CD4-positive, alpha-beta T cell treated with Interleukin-12 subunit alpha and Interleukin-12 subunit beta, for 1 hour (primary cell): ENCODE measurements around the gene KIRREL3.

Source experiments
- DNase-seq: peaks from one replicate; pipeline ENCODE4 v3.0.0-alpha.2; 2020

Gene KIRREL3

DNA sequence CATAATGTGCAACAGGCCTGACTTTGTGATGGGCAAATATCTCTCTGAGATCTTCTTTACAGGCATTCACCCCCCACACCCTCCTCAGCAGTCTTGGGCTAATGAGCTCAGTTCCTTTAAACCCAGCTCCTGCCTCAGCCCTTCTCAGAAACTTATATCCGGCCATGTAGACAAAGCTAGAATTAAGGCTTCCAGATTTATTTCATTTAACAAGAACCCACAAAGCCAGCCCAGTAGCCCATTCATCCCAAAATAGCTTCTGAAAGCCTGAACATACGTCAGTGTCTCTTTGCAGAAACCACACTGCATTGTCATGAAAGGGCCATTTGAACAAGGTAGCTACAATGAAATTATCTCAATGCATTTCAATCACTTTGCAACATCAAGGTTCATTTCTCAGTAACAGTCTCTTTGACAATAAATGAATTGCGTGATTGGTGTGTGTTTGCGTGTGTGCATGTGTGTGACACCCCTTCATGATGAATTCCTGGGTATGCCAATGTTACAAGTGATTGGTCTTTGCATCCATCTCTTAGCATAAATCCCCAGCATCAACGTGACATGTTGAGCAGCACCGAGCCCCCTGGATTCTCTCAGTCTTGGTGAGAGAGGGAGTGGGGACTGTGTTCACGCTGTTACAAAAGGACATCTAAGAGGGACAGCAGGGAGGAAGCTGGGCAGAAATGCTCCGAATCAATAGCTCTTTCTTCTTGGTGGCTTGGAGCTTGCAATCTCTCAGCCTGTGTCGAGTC is 299.6 kb downstream of the KIRREL3 start:
- no peak for DNase-seq

DNA sequence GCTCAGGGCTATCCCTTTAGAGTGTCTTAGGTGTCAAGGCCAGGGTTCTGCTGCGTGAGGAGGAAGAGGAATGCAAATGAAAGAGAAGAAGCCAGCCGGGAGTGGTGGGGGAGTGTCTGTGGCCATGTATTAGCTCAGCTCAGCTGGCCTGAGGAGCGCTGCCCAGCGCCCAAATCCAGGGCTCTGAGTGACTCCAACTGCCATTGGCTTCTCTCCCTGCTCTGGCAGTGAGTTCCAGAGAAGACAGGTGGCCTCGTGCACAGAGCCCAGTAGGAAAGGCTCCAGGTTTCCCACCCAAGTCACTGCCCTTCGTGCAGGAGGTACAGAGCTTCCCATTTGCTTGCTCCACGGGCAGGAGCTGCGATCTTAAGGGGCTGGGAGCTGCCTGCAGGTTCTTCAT is 302.0 kb downstream of the KIRREL3 start:
- no peak for DNase-seq

DNA sequence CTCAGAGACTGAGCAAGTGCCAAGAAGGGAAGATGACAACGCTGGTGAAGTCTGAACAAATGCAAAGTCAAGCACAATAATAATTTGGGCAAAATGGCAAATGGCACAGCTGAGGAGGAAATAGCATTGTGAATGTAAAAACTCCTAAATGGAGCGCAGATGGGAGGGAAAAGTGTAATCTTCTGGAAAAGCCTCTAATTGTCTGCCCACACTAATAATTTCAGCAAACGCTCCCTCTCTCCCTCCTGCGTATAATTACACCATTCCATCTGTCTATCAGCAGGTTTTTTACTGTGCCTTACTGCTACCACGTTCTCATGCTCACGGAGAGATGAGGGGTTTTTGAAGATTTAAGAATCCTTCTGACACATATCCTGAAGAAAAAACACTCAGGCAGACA is 302.6 kb downstream of the KIRREL3 start:
- no peak for DNase-seq

DNA sequence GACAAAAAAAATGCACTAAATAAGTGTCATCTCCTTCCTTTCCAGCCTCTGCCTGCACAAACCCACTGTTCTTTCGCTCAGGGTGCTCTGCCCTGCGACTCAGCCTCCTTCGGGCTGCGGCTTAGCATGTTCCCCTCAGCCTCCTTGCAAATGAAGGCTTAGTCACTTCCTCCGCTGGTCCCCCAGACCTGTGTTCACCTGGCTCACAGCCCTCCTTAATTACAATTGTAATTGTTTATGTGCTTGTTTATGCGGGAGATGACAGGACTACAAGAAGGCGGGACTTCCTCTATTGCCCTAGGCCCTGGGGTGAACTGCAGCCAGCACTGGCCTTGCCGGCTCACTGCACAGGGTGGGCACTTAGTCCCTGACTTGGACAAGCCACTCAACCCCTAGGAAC is 303.6 kb downstream of the KIRREL3 start:
- no peak for DNase-seq

DNA sequence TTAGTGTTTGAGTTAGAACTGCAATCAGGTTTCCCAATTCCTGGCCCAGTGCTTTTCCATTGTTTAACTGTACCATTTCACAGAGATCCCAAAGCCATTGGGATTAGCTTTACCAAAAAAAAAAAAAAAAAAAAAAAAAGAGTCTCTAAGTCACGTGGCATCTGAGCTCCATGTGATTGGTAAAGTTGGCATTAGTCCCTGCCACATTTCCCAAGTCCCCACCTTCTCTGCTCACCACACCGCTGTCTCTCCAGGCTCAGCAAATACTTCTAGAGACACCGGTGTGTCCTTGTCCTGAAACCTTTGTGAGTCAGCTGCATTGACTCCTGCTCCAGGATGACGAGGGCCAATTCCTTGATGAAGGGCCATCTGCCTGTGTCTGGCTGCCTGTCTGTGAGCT is 305.3 kb downstream of the KIRREL3 start:
- DNase-seq = no peak

DNA sequence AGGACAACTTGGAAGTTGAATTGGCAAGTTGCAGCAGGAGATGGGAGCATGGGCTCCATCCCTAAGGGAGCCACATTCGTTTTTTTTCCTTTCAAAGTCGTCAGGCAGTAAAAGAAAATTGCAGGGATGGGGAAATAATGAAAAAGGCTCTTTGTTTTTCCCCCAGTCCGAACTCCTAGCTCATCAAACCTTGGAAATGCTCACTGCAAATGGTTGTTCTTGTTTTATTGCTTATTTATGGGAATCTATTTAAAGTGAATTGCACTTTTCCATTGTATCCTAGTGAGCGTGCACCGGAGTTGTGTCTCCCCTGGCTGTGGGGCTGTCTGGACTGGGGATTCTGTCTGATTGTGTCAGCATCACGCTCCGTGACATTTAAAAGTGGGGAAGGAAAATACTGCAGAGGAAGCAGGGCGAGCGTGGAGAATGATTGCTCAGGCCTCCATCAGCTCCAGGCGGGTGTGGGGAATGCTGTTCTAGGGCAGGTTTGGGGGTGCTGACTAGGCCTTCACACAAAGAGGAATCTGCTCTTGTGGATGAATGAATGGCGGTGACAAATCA is 306.4 kb downstream of the KIRREL3 start:
- no peak for DNase-seq

DNA sequence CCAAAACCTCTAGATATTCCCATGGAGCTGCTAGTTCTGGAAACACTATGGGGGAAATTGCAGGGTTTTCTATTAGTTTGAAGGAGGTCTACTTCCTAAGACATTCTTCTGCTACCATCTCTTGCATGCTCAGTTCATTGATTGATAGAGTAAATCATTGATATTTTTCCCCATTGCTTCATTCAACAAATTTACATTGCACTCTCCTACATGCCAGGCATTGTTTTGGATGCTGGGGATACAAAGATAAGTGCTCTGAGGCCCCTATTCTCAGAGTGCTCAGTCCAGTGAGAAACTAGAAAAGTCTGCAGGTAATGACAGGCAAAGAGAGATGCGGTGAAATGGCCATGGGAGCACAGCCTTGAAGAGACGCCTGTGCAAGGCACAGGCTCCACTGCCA is 313.1 kb downstream of the KIRREL3 start:
- DNase-seq = no peak

DNA sequence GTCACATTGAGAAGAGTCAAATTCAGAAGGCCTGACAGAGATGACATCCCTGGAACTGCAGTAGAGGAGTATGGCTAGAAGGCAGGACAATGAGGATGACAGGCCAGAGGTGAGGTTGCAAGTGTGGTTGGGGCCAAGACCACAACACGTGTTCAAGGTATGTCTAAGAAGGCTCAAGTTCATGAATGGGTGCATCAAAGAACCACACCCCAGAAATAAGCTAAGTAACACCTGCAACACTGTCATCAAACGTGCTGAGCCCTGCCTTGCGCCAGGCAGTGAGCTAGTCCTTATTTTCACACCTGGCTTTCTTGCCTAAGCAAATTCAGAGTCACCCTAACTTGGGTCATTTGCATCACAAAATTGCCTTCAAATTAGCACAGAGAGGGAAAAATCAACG is 313.6 kb downstream of the KIRREL3 start:
- no peak for DNase-seq

DNA sequence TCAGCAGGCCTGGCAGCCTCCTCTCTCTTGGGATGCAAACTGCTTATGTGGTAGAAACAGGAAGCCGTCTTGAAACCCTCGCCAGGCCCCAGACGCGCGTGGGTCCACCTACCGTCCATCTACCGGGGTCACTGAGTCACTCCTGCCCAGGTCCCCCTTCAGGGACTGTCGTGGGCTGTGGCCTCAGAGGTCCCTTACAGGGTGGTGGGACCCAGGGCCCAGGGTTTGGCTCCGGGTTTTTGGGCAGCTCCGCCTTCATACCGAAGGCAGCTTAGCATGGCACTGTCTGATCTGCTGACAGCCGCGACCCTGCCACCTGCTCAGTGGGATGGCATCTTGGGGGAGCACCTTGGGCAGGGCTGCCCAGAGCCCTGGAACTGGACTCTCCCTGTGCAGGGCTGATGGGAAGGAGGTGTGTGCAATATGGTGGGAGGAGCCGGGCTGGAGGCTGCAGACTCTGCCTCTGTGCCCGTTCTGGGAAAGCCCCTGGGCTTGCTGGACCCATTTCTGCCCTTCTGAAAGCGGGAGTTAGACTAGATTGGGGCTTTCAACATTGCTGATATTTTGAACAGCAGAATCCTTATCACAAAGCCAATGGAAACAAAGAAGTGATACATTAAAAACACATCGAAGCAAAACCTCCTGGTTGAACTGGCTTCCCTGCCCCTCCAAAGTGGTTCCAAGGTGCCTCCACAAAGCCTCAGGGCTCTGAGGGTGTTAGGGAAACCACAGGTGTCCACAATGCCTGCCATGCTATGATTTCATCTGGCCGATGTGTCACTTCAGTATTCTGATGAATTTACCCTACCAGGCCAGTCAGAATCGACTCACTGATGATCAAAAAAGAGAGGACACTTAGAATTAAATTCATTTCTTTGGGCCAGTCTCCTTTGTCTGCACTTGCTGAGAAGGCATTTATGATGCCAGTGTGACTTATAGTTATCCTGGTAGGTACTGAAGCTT is 316.5 kb downstream of the KIRREL3 start:
- no peak for DNase-seq

DNA sequence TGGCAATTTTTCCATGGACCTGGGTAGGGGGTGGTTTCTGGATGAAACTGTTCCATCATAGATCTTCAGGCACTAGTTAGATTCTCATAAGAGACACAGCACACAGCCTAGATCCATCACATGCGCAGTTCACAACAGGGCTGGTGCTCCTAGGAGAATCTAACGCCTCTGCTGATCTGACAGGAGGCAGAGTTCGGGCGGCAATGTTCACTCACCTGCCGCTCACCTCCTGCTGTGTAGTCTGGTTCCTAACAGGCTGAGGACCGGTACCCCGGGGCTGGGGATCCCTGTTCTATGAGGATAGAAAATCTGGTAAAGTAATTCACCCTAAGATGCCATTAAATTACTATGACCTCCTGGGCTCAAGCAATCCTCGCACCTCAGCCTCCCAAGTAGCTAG is 318.0 kb downstream of the KIRREL3 start:
- DNase-seq = no peak

DNA sequence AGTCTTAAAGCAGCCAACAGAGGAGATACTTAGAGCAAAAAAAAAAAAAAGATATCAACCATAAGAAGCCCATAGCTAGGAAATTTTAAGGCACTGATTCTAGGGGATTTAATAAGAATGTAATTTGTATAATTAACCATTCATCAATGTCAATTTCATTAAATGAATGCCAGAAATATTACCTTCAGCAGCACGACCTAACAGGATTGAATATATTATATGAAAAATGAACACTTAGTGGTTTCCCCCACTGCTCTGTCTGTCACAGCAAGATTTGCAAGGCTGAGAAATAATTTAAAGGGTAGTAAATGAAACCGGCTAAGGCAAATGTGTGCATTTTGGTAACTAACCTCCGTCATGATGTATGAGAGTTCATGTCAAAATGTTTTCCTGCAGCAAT is 319.9 kb downstream of the KIRREL3 start:
- DNase-seq = no peak

DNA sequence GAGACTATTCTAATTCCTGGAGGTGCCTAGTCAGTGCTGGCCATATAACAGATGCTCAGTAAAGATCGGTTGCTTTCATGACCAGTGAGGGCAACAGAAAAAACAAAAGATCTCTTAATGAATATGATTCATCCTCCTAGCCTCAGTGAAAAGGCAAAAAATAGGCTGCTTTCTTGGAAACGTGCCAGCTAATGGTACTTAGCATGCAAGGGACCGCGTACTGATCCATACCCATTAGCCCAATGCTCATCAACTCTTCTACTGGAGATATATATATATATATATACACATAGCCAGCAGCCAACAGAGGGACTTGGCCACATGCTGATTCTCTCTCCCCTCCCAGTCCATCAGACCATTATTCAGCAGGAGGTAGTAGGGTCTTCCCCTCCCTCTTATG is 320.4 kb downstream of the KIRREL3 start:
- no peak for DNase-seq

DNA sequence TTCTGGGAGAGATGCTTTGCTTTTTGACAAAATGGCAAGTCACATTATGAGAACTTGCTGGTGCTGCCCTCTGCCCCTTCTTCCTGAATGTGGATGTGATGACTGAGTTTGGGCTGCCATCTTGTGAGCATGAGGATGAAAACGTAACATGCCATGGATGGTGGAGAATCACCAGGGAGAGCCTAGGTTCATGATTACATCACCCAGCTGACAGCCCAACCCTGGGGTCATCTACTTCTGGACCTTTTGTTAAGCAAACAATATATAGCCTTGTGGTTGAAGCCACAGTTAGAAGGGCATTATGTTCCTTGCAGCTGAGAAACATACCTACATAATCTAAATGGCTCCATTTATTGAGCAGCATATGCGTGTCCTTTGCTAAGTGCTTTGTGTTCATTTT is 321.5 kb downstream of the KIRREL3 start:
- no peak for DNase-seq

DNA sequence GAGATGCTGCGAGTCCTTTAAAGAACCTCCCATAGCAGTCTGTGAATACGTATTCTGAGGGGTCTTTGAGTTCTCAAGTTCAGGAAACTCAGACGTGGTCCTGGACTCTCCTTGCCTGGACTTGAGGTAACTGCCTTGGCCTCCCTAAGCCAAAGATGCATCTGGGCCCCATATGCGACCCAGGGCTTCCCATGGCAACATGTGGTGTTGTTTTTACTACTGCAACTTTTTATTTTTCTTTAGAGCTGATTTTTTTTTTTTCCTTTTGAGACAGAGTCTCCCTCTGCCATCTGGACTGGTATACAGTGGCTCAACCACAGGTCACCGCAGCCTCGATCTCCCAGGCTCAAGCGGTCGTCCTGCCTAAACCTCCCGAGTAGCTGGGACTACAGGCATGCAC is 324.0 kb downstream of the KIRREL3 start:
- DNase-seq = no peak

DNA sequence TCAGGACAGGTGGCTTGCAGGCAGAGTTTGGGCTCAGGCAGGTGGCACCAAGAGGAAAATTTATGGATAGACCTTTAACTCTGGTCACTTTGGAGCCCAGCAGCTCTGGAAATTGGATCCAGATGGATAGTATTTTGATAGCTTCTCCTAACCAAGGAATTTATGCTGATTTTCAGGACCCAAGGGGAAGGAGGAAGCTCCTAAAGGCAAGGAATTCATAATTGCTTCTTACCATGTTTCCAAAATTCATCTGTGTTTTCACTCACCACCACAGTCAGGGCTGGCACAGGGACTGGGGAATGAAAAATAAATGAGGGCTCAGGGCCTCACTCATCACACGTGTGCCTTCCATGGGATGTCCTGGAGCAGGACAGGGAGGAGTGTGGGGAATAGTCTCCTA is 327.3 kb downstream of the KIRREL3 start:
- no peak for DNase-seq

DNA sequence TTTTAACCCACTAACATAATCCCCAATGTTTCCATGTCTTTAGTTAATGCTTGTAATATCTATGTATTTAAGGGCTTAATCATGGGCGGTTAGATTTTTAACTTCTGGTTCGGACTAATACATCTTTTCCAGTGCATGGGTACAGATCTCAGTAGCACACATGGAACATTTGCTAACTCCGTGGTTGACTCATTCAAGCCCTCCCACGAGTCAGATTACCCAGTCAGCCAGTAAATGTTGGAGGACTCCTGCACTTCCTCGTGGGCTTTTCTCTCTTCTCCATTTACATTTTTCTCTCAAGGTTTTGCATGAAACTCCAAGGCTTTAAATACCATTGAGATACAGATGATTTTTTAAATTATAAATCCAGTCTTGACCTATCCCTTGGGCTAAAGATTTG is 331.2 kb downstream of the KIRREL3 start:
- DNase-seq = no peak

DNA sequence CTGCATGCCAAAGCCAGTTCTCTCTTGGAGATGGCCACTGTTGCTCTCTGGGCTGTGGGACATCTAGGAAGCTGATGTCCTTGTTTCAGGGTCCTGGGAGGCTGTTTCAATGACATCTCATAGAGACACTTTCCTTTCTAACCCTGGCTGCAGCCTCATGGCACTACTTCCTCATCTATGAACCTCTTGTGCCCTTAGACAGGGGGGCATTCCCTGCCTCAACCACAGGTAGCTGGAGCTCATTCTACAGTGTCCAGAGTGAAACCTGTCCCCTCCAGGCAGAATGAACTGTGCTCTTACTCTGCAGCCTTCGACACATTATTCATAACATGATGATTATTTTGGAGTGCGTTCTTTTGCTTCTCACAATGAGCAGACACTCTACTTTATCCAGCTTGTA is 335.9 kb downstream of the KIRREL3 start:
- DNase-seq = no peak

DNA sequence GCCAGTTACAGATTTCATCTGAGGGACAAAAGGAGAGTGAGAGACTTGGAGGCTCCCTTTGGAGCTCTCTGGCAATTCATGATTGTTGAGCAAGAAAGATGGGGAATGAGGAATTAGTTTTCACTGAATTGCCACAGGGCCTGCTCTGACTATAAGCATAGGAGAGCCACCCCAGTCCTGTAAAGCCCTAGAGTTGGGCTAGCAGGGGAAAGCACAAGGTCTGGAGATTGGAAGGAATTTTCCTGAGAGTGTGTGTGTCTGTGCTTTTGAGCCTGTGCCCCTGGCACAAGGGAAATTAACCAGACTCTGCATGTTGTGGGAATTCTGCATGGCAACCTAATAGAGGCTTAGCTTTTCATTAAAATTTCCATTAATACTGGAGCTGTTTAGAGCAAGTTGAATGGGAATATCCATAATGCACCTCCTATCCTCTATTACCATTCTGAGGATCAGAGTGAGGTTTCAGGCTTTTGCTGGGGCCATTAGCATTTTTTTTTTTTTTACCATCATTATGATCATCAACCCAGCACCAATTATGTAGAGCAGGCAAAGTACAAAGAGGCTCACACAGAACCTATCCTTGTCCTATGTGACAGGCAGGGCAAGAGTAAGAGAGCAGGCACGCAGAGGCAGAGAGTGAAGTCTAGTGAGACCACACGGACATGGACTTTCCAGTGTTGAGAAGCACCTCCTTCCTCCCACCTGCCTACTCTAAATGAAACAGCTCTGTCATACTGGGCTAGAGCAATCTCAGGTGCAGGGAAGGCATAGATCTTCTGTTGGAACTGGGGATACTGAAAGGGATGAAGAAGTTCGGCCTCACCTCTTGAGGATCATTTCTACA is 336.6 kb downstream of the KIRREL3 start:
- DNase-seq = no peak

DNA sequence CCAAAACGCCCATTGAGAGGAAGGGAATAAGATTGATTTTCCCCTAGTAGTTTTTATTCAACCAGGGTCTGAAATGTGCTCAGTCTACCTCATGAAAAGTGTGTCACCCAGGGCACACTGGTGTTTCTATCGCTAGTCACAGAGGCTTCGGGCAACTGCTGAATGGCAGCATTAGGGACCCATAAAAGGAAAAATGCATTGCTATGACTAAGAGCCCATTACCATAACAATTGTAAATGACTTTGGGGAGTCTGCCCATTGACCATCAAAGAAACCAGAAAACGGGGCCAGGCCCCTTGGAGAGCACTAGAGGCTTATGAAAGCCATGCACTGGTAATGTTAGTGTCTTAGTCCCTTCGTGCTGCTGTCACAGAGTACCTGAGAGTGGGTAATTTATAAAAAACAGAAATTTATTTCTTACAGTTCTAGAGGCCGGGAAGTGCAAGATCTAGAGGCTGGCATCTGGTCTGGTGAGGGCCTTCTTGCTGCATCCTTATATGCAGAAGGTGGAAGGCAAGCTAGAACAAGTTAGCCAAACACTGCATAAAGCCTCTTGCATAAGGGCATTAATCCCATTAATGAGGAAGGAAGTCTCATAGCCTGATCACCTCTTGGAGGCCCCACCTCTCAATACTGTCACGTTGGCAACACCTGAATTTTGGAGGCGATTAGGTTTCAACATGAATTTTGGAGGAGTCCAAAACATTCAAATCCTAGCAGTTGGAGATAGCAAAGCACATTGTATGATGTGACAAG is 338.4 kb downstream of the KIRREL3 start:
- no peak for DNase-seq

DNA sequence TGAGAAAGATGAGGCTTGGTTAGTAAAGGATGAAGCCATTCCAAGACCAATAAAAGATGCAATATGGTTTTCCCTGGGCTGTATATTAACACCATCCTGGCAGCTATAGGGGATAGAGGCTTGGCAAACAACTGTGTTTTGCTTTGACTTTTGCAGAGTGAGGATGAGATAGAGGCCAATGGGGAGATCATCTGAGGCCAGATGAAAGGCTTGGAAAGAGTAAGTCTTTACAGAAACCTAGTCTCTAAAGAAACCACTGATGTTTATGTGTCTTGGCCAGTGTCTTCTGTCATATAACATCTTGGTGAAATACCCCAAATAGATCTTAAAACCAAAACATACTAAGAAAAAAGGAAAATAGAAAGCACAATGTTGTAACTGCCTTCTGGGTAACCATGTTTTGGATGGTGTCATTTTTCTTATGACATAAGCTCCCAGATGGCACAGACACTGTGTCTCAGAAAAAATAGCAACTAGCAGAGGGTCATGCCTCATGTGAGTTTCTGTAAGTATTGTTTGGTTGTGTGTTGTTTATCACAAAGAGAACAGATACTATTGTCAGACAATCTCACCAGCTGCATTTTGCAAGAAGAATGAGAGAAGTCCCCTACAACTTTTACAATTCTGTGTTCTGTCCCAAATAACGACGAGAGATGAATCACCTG is 339.7 kb downstream of the KIRREL3 start:
- no peak for DNase-seq

DNA sequence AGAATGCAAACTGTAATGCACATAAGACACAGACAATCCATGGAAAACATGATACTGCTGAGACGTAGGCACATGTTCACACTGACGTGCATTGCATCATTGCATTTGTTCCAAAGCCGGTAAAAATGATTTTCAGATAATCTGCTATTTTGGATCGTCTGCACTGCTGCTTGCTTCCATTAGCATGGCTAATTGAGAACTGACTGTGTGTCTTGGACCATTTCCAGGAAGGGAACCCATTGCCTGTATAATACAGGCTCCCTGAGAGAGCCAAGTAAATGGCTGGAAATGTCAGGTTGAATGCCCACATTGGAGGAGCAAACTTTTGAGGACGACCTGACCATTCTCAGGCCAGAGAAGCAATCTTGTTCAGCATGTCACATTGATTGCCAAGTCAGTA is 340.2 kb downstream of the KIRREL3 start:
- DNase-seq = no peak
